Natural killer cell (primary cell): ENCODE data around the gene CKB. TPM values are rescaled to one million over a fixed set of nuclear protein-coding genes. Genes with fewer than 3 reads are reported as not detected.

Experiments
- ATAC-seq, 3 donors: fragments of 150-1000 bp in 2 of 3; fragments of 200-7000 bp in 1 of 3; cut with Tn5 transposase; 1 replicate in 1 of 3; 2 replicates in 2 of 3; pipeline ENCODE4 v1.10.0; 2021; ENCODE audit warnings: mild to moderate bottlenecking in 2 of 3, moderate library complexity in 2 of 3
- DNase-seq, 2 donors: peaks; one replicate each; pipeline versions ENCODE4 v3.0.0 to v3.0.0-alpha.2; 2013 to 2021; ENCODE audit warnings: mixed read lengths in 1 of 2
- H3K27ac ChIP-seq: one replicate; pipeline ENCODE4 v1.5.1; 2013; ENCODE audit warnings: mild to moderate bottlenecking, low read length
- H3K27me3 ChIP-seq: one replicate; pipeline ENCODE4 v1.6.1; 2013; ENCODE audit warnings: low read length; ENCODE audit not compliant: control insufficient read depth, insufficient read depth
- H3K36me3 ChIP-seq: one replicate; pipeline ENCODE4 v1.6.1; 2013; ENCODE audit warnings: low read length; ENCODE audit not compliant: control insufficient read depth, insufficient read depth
- H3K4me1 ChIP-seq: one replicate; pipeline ENCODE4 v1.6.1; 2013; ENCODE audit warnings: low read length; ENCODE audit not compliant: control insufficient read depth, insufficient read depth
- H3K4me3 ChIP-seq: one replicate; pipeline ENCODE4 v1.5.1; 2013; ENCODE audit warnings: low read length
- H3K9me3 ChIP-seq: one replicate; pipeline ENCODE4 v1.6.1; 2013; ENCODE audit warnings: low read length; ENCODE audit not compliant: control insufficient read depth, insufficient read depth
- H3K27ac Mint-ChIP-seq, 2 donors: one replicate each; pipeline ENCODE4 v1.8.0; 2022; ENCODE audit warnings: mild to moderate bottlenecking in 2 of 2, mixed read lengths in 2 of 2, moderate library complexity in 1 of 2
- H3K27me3 Mint-ChIP-seq, 2 donors: one replicate each; pipeline ENCODE4 v1.8.0; 2022; ENCODE audit warnings: low read depth in 2 of 2, mixed read lengths in 2 of 2
- H3K36me3 Mint-ChIP-seq: one replicate; pipeline ENCODE4 v1.8.0; 2022; ENCODE audit warnings: mixed read lengths
- H3K4me1 Mint-ChIP-seq, 2 donors: one replicate each; pipeline ENCODE4 v1.8.0; 2022; ENCODE audit warnings: mixed read lengths in 2 of 2
- H3K4me3 Mint-ChIP-seq: one replicate; pipeline ENCODE4 v1.8.0; 2022; ENCODE audit warnings: mild to moderate bottlenecking, moderate library complexity, mixed read lengths
- H3K9me3 Mint-ChIP-seq, 2 donors: one replicate each; pipeline ENCODE4 v1.8.0; 2022; ENCODE audit warnings: mixed read lengths in 2 of 2
- WGBS: methylation state at CpG from one replicate; pipeline ENCODE4 v1.1.7; 2013; ENCODE audit warnings: missing lambda C conversion rate; ENCODE audit not compliant: insufficient coverage; 5-methylcytosine and 5-hydroxymethylcytosine counted together
- intact Hi-C: fragments of 100-400 bp; cut with micrococcal nuclease; formaldehyde crosslinking; loops from one replicate; pipeline ENCODE4 v1.14.2; 2022
- total RNA-seq, 4 donors: library from RNA; stranded (reverse); fragments of 120-200 nt in 1 of 4; gene quantifications; one replicate each; pipeline versions ENCODE4 v1.2.3 to v1.2.4, GENCODE V29; 2013 to 2022
- TF ChIP-seq, protein P1 (sequence below): fragments of 200-600 bp; IDR thresholded peaks from one replicate; pipeline ENCODE4 v1.8.0; 2022; ENCODE audit warnings: antibody characterized with exemption

Gene CKB
- total RNA-seq, 3 donors from 2014 or later (not counting 1 experiment from before 2014, with no cell fraction given), result 4.0 to 37.4 (median 9.0) TPM

GRCh38 chr14:103543721-103544387 is 21.2 kb upstream of the CKB start:
- peaks cover 0 to 5% of the 10 kb centered on the region in 2 donors for H3K4me1 Mint-ChIP-seq
- H3K4me3 ChIP-seq, result no peak overlapping the region
- intact Hi-C loops, result no loop called here
- no peaks in the 10 kb centered on the region for H3K9me3 Mint-ChIP-seq
- DNase-seq (no peak), ATAC-seq (no peak)
- no peak overlapping the region for H3K27ac Mint-ChIP-seq
- no peaks in the 10 kb centered on the region for H3K36me3 ChIP-seq
- 84% methylated on average over 19 of the region's 19 CpGs for WGBS
- peaks cover 0 to 2% of the 10 kb centered on the region in 2 donors for H3K27me3 Mint-ChIP-seq
- peaks cover 8% of the 10 kb centered on the region for H3K4me1 ChIP-seq
- H3K4me3 Mint-ChIP-seq, result no peak overlapping the region
- H3K27me3 ChIP-seq, result no peaks in the 10 kb centered on the region
- no peaks in the 10 kb centered on the region for H3K9me3 ChIP-seq
- H3K27ac ChIP-seq, result no peak overlapping the region
- TF ChIP-seq, protein P1, sequence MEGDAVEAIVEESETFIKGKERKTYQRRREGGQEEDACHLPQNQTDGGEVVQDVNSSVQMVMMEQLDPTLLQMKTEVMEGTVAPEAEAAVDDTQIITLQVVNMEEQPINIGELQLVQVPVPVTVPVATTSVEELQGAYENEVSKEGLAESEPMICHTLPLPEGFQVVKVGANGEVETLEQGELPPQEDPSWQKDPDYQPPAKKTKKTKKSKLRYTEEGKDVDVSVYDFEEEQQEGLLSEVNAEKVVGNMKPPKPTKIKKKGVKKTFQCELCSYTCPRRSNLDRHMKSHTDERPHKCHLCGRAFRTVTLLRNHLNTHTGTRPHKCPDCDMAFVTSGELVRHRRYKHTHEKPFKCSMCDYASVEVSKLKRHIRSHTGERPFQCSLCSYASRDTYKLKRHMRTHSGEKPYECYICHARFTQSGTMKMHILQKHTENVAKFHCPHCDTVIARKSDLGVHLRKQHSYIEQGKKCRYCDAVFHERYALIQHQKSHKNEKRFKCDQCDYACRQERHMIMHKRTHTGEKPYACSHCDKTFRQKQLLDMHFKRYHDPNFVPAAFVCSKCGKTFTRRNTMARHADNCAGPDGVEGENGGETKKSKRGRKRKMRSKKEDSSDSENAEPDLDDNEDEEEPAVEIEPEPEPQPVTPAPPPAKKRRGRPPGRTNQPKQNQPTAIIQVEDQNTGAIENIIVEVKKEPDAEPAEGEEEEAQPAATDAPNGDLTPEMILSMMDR, result no peak
- no peaks in the 10 kb centered on the region for H3K36me3 Mint-ChIP-seq

GRCh38 chr14:103543140-103543539 is 20.5 kb upstream of the CKB start:
- Mint-ChIP-seq H3K36me3 (no peaks in the 10 kb centered on the region), H3K4me1 (peaks cover 0 to 5% of the 10 kb centered on the region in 2 donors), H3K9me3 (no peaks in the 10 kb centered on the region), H3K27ac (no peak overlapping the region), H3K27me3 (peaks cover 0 to 2% of the 10 kb centered on the region in 2 donors), H3K4me3 (no peak overlapping the region)
- no peaks in the 10 kb centered on the region for H3K27me3 ChIP-seq
- H3K9me3 ChIP-seq, result no peaks in the 10 kb centered on the region
- intact Hi-C loops, result no loop called here
- TF ChIP-seq, protein P1, result no peak
- peaks cover 8% of the 10 kb centered on the region for H3K4me1 ChIP-seq
- no peak overlapping the region for H3K4me3 ChIP-seq
- DNase-seq (no peak), ATAC-seq (no peak)
- no peak overlapping the region for H3K27ac ChIP-seq
- no peaks in the 10 kb centered on the region for H3K36me3 ChIP-seq
- 87% methylated on average over 9 of the region's 10 CpGs for WGBS

- Mint-ChIP-seq H3K27me3 (peaks cover 0 to 2% of the 10 kb centered on the region in 2 donors), H3K4me1 (peaks cover 0 to 5% of the 10 kb centered on the region in 2 donors), H3K27ac (no peak overlapping the region), H3K9me3 (no peaks in the 10 kb centered on the region), H3K4me3 (no peak overlapping the region), H3K36me3 (no peaks in the 10 kb centered on the region)
- no peak overlapping the region for H3K27ac ChIP-seq
- intact Hi-C loops, result no loop called here
- H3K4me1 ChIP-seq, result peaks cover 8% of the 10 kb centered on the region
- no peaks in the 10 kb centered on the region for H3K27me3 ChIP-seq
- H3K9me3 ChIP-seq, result no peaks in the 10 kb centered on the region
- 71% methylated on average over 18 of the region's 18 CpGs for WGBS
- ATAC-seq (no peak), DNase-seq (no peak)
- TF ChIP-seq, protein P1, result no peak
- no peak overlapping the region for H3K4me3 ChIP-seq
- no peaks in the 10 kb centered on the region for H3K36me3 ChIP-seq
Measured at GRCh38 chr14:103542605-103543088, 20.0 kb upstream of the CKB start.
